GOT3 (cell line): ENCODE results near the gene GALR2.

ENCODE experiments used
- DNase-seq: peaks from one replicate; lab custom pipeline; 2025; ENCODE audit warnings: mixed read lengths; lab: John Stamatoyannopoulos, UW

Gene GALR2

GRCh38 chr17:76092526-76093413 is 18.2 kb downstream of the GALR2 start:
- no peak for DNase-seq

DNA sequence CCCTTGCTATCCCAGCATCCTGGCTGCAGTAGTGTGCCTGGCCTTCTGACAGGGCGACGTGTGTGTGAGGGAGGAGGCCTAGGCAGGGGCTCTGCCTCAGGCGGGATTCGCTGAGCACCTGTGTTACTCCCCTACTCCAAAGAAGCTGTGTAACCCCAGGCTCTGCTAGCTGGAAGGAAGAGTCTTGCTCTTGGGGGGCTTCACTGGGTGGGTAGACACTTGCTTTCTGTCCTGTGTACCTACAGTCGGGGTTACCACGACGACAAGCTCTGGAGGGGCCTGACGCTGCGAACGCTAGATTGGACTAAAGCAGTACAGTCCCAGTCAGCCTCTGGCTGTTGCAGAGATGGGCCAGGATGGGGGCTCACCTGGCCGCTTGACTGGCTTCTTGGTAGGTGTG is 19.5 kb downstream of the GALR2 start:
- DNase-seq = no peak

- DNase-seq = no peak
These were observed 21.4 kb downstream of the GALR2 start for GRCh38 chr17:76095943-76096342.

DNA sequence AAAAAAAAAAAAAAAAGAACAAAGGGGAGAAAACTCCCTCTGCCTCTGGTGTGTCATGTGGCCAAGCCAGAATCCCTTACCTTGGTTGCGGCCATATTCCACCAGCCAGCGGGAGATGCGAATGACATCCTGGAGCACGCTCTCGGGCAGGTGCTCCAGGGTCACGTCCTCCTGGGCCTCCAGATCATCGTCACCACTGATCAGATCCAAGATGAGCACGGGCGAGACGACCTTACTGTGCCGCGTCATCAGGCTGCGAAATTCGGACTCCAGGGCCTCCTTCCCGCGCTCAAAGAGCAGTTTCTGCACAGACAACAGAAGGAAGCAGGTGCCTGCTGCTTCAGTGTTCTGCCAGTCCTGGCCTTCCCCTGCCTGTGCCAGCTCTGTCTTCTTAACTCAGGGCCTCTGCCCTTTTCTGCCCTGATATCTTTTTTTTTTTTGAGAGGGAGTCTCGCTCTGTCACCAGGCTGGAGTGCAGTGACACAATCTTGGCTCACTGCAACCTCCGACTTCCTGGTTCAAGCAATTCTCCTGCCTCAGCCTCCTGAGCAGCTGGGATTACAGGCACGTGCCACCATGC is 23.2 kb downstream of the GALR2 start:
- no peak for DNase-seq

GRCh38 chr17:76102944-76103273 is 28.3 kb downstream of the GALR2 start:
- DNase-seq = no peak

- peak; percentile 85 for DNase-seq
These were observed 28.9 kb downstream of the GALR2 start, which contains the start of gene EXOC7 for GRCh38 chr17:76103274-76104139. Gene EXOC7 (minus strand): TSS chr17:76103787. CDS start chr17:76103692, 95 bp downstream.

DNA sequence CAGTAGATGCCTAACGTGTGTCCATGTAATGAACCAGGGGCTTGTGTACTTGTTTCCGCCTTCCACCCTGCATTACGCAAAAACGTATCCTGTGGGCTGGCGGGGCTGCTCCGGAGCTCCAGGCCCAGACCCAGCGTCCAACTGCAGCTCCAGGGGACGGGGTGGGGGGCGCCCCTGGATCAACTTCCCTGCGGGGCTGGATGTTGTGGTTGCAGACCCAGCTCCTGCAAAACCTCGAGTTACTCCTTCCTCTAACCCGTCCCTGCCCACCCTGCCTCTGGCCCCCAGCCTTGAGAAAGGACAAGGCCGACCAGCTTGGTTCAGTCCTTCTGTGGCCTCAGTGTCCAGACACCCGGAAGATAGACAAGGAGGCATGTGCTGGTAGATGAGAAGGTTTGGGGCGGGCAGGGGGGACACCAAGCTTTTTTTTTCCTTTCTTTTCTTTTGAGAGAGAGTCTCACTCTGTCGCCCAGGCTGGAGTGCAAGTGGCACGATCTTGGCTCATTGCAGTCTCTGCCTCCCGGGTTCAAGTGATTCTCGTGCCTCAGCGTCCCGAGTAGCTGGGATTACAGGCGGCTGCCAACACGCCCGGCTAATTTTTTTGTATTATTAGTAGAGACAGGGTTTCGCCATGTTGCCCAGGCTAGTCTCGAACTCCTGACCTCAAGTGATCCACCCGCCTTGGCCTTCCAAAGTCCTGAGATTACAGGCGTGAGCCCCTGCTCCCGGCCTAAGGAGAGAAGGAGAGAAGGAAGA is 29.7 kb downstream of the GALR2 start:
- no peak for DNase-seq

DNA sequence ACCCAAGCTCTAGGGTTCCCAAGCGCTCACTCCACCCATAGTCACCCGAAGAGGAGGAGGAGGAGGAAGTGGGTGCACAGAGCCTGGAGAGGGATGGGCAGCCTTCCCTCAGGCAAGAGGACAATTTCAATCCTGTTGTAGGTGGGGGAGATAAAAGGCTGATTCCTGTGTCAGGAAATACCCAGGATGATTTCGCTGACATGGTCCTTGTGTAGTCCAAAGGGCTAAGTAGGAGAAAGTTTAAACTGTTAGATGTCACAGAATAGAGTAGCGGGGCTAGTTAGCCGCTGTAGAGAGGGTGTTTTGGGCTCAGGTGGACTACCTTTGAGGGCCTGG is 30.3 kb downstream of the GALR2 start:
- no peak for DNase-seq

- DNase-seq = no peak
These were observed 32.1 kb downstream of the GALR2 start for GRCh38 chr17:76106703-76107102.

DNA sequence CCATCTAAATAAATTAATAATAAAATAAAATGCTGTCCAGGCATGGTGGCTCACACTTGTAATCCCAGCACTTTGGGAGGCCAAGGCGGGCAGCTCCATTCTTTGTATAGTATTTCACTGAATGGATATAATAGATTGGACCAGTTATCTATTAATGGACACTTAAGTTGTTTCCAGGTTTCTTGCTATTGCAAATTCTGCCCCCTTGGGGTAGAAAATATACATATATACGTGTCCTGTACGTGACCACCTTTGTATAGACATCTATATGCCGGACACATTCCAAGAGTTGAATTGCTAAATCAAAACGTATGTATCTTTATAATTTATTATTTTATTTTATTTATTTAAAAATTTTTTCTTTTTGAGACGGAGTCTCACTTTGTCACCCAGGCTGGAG is 32.9 kb downstream of the GALR2 start:
- DNase-seq = no peak

GRCh38 chr17:76111956-76112355 is 37.4 kb downstream of the GALR2 start:
- no peak for DNase-seq

DNA sequence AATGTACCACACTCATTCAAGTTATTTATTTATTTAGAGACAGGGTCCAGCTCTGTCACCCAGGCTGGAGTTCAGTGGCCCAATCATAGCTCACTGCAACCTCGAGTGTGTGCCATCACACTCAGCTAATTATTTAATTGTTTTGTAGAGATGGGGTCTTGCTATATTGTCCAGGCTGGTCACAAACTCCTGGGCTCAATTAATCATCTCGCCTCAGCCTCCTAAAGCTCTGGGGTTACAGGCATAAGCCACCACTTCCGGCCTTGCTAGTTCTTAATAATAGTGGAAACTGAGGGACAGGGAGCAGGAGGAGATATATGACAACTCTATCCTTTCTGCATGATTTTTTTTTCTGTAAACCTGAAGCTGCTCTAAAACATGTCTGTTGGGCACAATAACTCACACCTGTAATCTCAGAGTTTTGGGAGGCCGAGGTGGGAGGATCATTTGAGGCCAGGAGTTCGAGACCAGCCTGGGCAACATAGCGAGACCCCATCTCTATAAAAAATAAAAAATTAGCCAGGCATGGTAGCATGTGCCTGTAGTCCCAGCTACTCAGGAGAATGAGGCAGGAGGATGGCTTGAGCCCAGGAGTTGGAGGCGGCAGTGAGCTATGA is 40.7 kb downstream of the GALR2 start:
- DNase-seq = no peak

- DNase-seq = no peak
These were observed 45.1 kb downstream of the GALR2 start for GRCh38 chr17:76119409-76120371.

DNA sequence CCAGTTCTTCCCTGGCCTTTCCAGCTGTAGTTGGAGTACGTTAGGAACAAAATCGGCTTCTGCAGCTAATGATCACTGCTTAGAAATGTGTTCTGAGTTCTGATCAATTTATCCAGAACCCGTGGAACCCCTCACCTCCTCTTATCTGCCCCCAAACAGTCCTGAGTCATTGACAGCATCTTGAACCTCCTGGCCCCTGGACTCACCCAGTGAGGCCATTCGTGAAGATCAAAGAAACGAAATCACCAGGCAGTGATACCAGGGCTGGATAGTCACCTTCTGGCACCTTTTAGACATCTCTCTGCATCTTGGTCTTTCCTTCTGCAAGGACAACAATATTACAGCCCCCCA is 46.1 kb downstream of the GALR2 start:
- DNase-seq = no peak

GRCh38 chr17:76121932-76122430 is 47.4 kb downstream of the GALR2 start:
- no peak for DNase-seq

GRCh38 chr17:76122431-76123190 is 48.0 kb downstream of the GALR2 start:
- no peak for DNase-seq

- DNase-seq = no peak
These were observed 48.6 kb downstream of the GALR2 start for GRCh38 chr17:76123191-76123499.

DNA sequence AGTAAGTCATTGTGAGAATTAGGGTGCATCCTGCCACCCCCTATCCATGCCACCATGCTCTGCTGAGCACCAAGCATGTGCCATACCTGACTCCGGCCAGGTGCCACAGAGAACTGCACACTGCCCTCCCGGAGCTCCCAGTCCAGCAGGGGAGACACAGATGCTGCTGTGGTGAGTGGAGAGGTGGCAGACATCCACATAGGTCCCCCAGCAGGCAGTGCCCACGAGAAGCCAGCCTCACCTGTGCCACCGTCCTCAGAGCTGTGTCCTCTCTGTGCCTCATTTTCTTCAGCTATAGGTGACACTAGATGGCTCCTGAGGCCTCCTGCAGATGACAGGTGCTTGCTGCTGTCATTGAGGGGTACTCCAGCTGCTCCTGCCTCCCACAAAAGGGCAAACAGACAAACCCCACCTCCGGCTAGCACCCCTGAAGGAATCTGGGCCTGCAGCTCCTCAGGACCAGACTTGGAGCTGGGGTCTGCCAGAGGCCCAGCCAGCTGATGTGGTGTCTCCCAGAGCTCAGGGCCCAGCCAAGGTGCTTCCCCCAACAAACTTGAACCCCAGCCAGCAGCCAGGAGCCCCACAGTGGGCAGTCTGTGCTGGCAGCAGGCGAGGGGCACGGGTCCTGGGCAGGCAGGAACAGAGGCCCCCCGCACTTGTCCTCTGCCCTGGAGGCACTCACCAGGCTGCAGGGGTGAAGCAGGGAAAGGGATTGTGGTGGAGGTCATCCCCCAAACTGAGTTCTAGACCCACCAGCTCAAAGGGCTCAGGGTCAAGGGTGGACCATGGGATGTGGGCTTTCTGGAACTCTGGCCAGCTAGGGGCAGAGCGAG is 49.4 kb downstream of the GALR2 start:
- DNase-seq = no peak
